Astrocyte of the cerebellum (primary cell): ENCODE results near the gene RNF220.

Experiments
- DNase-seq: peaks from one replicate; pipeline ENCODE4 v3.0.0-alpha.2; 2011; ENCODE audit warnings: low read depth
- H3K4me3 ChIP-seq: 2 replicates; pipeline ENCODE4 v1.5.1; 2011; ENCODE audit warnings: mild to moderate bottlenecking, low read depth, low read length, moderate library complexity
- in situ Hi-C: cut with HindIII; loops from 2 replicates; pipeline ENCODE4 v1.10.0; 2017; ENCODE audit warnings: low sequenced_read_pairs
- TF ChIP-seq, protein P1 (sequence below): IDR thresholded peaks from 2 replicates; pipeline ENCODE4 v1.5.1; 2012; ENCODE audit warnings: low read length, low read depth, moderate library complexity, mild to moderate bottlenecking; ENCODE audit errors: missing control alignments

RNF220 gene

GRCh38 chr1:44546403-44547053 is 141.5 kb downstream of the RNF220 start:
- TF ChIP-seq, protein P1, sequence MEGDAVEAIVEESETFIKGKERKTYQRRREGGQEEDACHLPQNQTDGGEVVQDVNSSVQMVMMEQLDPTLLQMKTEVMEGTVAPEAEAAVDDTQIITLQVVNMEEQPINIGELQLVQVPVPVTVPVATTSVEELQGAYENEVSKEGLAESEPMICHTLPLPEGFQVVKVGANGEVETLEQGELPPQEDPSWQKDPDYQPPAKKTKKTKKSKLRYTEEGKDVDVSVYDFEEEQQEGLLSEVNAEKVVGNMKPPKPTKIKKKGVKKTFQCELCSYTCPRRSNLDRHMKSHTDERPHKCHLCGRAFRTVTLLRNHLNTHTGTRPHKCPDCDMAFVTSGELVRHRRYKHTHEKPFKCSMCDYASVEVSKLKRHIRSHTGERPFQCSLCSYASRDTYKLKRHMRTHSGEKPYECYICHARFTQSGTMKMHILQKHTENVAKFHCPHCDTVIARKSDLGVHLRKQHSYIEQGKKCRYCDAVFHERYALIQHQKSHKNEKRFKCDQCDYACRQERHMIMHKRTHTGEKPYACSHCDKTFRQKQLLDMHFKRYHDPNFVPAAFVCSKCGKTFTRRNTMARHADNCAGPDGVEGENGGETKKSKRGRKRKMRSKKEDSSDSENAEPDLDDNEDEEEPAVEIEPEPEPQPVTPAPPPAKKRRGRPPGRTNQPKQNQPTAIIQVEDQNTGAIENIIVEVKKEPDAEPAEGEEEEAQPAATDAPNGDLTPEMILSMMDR, result no peak
- H3K4me3 ChIP-seq, result no peak overlapping the region
- in situ Hi-C loops, result no loop called here
- DNase-seq, result no peak

DNA sequence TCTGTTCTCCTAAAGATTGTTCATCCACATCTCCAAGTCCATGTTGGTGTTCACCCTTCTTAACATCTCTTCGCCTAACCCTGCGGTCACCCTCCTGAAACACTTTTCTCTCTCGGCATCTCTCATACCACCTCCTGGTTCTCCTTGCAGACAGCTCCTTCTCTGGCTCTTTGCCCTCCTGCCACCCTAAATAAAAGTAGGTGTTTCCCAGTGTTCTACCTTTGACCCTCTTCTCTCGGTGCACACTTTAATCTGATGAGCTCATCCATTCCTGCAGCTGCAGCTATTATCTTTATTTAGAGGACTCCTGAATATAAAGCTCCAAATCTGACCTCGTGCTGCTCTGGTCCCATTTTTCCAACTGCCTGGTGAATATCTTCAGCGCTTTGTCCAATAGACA is 142.3 kb downstream of the RNF220 start:
- in situ Hi-C loops, result no loop called here
- TF ChIP-seq, protein P1, result no peak
- H3K4me3 ChIP-seq, result no peak overlapping the region
- DNase-seq, result no peak

GRCh38 chr1:44547837-44548236 is 142.8 kb downstream of the RNF220 start:
- in situ Hi-C loops, result no loop called here
- TF ChIP-seq, protein P1, result no peak
- no peak overlapping the region for H3K4me3 ChIP-seq
- no peak for DNase-seq

- TF ChIP-seq, protein P1, result no peak
- DNase-seq, result no peak
- H3K4me3 ChIP-seq, result no peak overlapping the region
- in situ Hi-C loops, result no loop called here
Observed at GRCh38 chr1:44549510-44549909, 144.5 kb downstream of the RNF220 start.

DNA sequence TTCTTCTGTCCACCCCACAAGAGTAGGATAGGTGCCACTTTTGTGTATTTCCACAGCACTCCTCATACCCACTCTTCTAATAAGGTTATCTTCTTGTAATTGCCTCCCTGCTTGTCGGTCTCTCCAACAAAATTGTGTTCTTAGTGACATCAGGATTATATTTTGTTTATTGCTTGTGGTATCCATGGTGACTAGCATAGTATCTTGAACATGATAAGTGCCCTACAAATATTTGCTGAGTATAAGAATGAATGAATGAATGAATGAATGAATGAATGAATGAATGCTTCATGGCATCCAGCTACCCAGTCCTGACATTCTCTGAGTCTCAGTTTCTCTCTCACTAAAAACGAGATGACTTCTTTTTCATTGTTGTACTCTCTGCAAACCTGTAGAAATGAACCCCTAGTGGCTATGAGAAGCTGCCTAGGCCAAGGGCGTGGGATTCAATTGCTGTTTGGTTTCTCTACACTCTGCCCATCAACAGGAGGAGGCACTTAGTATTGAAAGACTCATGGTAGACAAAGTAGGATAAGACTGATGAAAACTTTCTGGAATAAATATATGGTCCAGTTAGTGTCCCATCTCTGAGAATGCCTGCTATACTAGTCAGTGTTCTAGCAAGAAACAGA is 148.2 kb downstream of the RNF220 start:
- H3K4me3 ChIP-seq, result no peak overlapping the region
- TF ChIP-seq, protein P1, result no peak
- DNase-seq, result no peak
- in situ Hi-C loops, result no loop called here

DNA sequence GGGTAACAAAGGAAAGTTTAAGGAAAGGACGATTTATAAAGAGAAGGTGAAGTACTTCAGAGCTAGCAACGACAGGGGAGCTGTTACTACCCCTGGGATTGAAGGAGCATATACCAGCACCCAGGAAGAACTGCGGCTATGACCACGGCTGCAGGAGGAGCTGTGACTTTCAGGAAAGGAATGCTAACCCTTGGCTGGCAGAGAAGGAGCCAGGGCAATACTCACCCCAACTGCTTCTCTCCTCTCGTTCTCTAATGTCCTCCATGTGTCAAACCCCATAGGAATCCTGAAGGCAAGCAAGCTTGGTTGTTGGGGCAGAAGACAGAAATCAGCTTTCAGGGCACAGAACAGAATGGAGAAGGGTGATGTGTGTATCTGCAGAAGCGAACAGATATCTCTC is 148.7 kb downstream of the RNF220 start:
- TF ChIP-seq, protein P1, result no peak
- DNase-seq, result no peak
- H3K4me3 ChIP-seq, result no peak overlapping the region
- in situ Hi-C loops, result no loop called here
